Measurements from ENCODE around the gene TRNAU1AP. TPM values are rescaled to one million over a fixed set of nuclear protein-coding genes. Genes with fewer than 3 reads are reported as not detected.
A peak's percentile ranks its signal among the peaks of the same experiment; 100 is the strongest.

The TRNAU1AP gene
- total and polyA plus RNA-seq, 2 of the 13 experiments (the other 11 are each of a cell fraction or from before 2014, with no cell fraction given): 29.0 to 42.9 TPM

- TF ChIP-seq ZFP37 (CRISPR knock-in tag; IDR thresholded peaks at IDR 0.05; ENCODE audit: borderline replicate concordance): no peak
- 0 out of 2 replicates have a peak, but pooled peaks have one; percentile 23 for TF ChIP-seq ZNF232 (CRISPR knock-in tag; IDR thresholded peaks at IDR 0.05; ENCODE audit: borderline replicate concordance)
- TF ChIP-seq ZNF460 (CRISPR knock-in tag; IDR thresholded peaks at IDR 0.05; ENCODE audit: borderline replicate concordance): no peak
- TF ChIP-seq RBFOX2 (IDR thresholded peaks at IDR 0.05; ENCODE audit: low read depth, low read length): peak; percentile 76
- no peak for TF ChIP-seq ZMAT5 (CRISPR knock-in tag; IDR thresholded peaks at IDR 0.05; ENCODE audit: borderline replicate concordance, low read depth)
- no peak for TF ChIP-seq ZNF607 (CRISPR knock-in tag; IDR thresholded peaks at IDR 0.05; ENCODE audit: borderline replicate concordance)
- TF ChIP-seq CCDC6 (CRISPR knock-in tag; IDR thresholded peaks at IDR 0.05): peak; percentile 53; the same call in 1 of the 2 replicates
- TF ChIP-seq BRCA1 (CRISPR knock-in tag; IDR thresholded peaks at IDR 0.05): peak; percentile 28
- no peak; the same call in 1 of the 2 replicates for TF ChIP-seq SIN3A (IDR thresholded peaks at IDR 0.05; ENCODE audit: borderline replicate concordance, low read depth, low read length)
- no peak for TF ChIP-seq ZNF296 (CRISPR knock-in tag; conservative IDR thresholded peaks at IDR 0.05)
- TF ChIP-seq ZHX1 (CRISPR knock-in tag; IDR thresholded peaks at IDR 0.05; ENCODE audit: low read depth): no peak
- TF ChIP-seq SAFB2 (CRISPR knock-in tag; IDR thresholded peaks at IDR 0.05; ENCODE audit: borderline replicate concordance, low read depth): peak; percentile 21; the same call in 1 of the 2 replicates
- no peak for TF ChIP-seq ZFP91 (CRISPR knock-in tag; IDR thresholded peaks at IDR 0.05; ENCODE audit: borderline replicate concordance)
- no peak for TF ChIP-seq TFAP4 (IDR thresholded peaks at IDR 0.05; ENCODE audit: borderline replicate concordance, low read depth)
- no peak; the same call in 1 of the 2 replicates for TF ChIP-seq ZNF709 (CRISPR knock-in tag; IDR thresholded peaks at IDR 0.05)
- TF ChIP-seq ZNF747 (CRISPR knock-in tag; IDR thresholded peaks at IDR 0.05; ENCODE audit: borderline replicate concordance): no peak
- peak; percentile 52; the same call in 1 of the 2 replicates for TF ChIP-seq MXD1 (CRISPR knock-in tag; IDR thresholded peaks at IDR 0.05)
- TF ChIP-seq ZSCAN21 (CRISPR knock-in tag; IDR thresholded peaks at IDR 0.05; ENCODE audit: borderline replicate concordance): no peak
These were observed 39.6 kb downstream of the TRNAU1AP start (continued) for GRCh38 chr1:28592321-28593071.
